GM18508 (cell line): Measurements from ENCODE around the gene GABARAP.
"Not testable (repeated sequence)": the region's sequence is repeated elsewhere in the genome, so short reads cannot be mapped to it uniquely, and the experiment has no call there.

Source experiments
- ATAC-seq: cut with Tn5 transposase; IDR thresholded peaks from one replicate; pipeline ENCODE4 v1.9.1; 2021; ENCODE audit warnings: moderate number of reproducible peaks; ENCODE audit not compliant: insufficient read depth, unreplicated experiment

The GABARAP gene

DNA sequence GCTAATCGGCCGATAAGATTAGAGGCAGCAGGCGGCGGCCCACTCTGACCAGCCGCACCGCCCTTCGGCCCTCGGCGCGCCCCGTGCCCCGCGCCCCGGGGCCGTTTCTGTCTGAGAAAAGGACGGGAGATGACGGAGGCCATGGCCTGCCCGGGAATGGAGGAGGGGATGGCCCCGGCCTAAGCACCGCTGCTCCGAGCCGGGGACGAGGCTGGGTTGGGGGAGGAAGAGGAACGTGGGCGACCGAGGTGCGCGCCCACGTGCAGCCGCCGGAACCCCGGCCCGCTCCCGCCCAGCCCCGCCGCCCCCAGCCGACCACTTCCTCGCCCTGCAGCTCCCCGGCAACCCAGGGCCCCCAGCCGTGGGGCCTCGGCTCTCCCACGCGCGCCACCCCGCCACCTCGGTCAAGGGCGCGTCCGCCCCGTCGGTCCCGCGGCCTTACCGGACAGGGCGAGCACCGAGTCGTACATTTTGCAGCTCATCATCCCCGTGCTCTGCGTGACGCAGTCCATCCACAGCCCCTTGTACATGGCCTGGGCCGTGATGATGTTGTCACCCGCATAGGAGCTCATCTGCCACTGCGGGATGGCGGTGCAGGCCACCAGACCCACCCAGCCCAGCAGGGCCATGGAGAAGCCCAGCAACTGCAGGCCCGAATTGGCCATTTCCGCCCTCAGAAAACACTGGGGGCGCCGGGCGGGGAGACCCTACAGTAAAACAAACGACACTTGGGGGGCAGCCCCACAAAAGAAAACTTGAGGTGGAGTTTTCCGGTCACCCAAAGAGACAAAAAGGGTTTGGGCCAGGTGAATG is 19.3 kb upstream of the GABARAP start:
- ATAC-seq = no peak

DNA sequence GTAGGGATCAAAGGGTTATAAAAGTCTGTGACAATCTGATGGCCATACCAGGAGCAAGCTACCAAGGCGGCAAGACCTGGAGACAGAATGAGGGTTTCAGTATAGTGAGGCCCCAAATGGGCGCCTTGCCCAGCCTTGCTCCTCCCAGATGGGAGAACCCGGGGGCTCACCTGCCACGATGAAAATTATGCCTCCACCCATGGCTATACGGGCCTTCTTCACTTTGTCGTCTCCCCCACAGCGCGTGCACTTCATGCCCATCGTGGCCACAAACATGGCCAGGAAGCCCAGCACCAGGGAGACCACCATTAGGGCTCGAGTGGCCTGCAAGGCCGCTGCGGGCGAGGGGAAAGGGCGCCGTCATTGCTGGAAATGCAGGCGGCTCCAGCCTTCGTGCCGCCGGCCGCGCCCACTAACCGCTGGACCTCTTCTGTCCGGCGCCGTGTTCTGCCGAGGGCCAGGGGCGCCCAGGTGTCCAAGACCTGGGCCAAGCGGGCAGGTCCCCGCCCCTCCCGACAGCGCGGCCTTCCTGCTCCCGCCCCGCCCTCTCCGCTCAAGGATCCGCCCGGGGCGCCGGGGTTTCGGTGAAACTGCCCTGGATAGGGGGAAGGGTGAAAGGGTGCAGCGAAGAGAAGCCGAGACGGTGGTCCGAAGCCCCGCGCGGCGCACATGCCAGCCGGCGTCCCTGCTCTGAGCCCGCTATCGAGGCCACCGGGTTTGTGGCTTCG is 18.6 kb upstream of the GABARAP start:
- no peak for ATAC-seq

DNA sequence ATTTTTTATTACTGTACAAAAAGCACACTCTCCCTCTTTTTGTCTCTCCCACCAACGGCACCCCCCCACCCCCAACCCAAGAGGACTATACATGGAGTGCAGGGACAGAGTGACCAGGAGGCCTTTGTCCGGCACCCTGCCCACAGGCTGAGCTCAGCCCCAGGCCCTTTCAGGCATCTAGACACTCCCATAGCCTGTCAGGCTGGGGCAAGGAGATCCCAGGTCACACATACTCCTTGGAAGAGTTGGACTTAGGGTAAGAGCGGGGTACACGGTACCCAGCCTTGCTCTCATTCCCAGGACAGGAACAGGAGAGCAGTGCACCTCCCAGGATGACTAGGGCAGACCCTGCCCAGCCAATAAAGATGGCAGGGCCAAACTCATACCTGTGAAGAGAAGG is 17.9 kb upstream of the GABARAP start:
- ATAC-seq = no peak

DNA sequence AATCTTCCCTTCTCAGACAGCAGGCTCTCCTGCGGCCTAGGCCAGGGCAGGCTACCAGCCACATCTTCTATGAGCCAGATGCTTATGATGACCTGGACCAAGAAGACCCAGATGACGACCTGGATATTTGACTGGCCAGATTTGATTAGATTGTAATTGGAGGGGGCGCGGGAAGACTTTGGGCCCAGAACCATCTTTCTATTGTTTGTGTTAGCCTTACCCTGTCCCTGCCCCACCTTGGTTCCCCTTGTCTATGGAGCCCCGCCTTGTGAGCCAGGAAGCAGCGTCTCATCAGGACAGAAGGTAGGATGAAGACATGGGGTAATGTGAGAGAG is 17.3 kb upstream of the GABARAP start:
- ATAC-seq = no peak

DNA sequence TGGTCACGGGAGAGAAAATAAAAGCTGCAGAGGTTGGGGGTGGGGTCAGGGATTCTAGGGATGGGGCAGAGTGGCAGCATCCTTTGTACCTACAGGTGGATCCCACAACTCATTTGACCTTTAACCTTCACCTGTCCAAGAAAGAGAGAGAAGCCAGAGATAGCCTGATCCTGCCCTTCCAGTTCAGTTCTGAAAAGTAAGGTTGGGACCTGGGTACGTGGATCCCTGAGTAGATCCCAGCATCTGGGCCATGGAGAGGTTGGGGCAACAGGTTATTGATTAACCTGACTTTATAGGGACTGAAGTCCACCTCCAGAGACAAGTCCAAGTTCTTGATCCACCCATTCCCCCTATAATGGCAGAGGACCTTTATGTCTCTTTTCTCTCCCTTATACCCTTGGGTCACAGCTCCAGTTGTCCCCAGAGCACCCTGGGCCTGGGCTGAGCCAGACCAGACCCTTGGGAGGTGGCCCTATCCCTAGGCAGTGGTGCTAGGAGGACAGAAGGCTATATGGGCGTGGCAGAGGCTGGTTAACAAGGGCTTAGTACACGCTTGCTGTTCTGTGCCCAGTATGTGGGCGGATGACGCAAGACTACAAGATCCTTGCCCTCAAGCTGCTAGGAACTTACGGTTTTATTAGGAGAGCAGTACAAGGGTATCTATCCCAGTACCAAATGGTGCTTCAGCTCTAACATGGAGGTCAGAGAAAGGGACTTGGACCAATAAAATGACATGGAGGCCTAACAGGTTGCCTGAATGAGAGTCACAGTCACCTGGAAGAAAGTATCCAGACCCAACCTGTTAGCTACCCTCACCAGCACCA is 16.7 kb upstream of the GABARAP start:
- ATAC-seq = no peak

DNA sequence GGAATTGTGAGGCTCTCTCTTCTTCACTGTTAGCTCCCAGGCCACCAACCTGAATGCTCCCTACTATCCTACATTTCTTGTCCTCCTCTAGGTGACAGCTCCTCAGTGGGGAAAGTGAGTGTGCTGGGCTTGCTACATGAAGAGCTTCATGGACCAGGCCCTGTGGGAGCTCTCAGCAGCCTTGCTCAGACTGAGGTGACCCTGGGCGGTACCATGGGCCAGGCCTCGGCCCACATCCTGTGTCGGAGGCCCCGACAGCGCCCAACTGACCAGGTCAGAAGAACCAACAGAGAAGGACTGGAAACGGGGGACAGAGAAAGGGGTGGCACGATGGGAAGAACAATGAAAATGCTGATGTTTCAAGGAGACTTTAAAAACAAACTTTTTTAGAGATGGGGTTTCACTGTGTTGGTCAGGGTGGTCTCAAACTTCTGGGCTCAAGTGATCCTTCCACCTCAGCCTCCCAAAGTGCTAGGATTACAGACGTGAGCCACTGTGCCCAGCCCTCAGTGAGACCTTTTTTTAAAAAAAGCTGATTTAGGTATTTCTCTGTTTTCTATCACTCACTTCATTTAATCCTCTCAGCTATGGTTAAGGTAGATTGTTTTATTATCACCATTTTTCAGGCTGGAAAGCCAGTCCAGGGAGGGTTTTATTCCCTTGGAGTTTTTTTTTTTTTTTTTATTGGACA is 14.7 kb upstream of the GABARAP start:
- ATAC-seq = no peak

DNA sequence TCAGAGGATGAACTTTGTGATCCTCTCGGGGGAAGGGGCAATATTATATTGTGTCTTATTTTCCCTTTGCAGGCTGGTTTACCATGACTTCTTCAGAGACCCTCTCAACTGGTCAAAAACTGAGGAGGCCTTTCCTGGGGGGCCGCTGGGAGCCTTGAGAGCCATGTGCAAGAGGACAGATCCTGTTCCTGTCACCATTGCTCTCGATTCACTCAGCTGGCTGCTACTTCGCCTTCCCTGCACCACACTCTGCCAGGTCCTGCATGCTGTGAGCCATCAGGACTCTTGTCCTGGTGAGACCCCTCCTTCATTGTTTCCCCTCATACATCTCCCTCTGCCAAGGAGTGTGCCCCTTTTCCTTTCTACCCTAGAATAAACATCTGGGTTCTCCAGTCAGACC is 12.3 kb upstream of the GABARAP start:
- ATAC-seq = no peak

DNA sequence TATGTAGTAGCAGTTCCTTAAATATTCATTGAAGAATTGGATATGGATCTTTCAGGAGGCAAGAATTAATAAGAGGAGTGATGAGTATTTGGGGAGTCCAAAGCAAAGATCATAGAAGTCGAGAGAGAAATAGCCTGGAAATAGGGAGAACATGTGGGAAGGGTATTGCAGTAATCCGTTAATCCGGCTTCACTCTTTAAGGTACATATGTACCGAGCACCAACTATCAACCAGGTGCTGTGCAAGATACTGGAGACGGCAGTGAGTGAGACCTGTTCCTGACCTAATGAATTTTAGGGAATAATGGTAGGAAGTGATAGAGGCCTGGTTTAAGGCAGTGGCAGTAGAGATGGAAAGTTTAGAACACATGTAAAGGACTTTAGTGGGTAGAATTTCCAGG is 10.8 kb upstream of the GABARAP start:
- ATAC-seq = no peak

DNA sequence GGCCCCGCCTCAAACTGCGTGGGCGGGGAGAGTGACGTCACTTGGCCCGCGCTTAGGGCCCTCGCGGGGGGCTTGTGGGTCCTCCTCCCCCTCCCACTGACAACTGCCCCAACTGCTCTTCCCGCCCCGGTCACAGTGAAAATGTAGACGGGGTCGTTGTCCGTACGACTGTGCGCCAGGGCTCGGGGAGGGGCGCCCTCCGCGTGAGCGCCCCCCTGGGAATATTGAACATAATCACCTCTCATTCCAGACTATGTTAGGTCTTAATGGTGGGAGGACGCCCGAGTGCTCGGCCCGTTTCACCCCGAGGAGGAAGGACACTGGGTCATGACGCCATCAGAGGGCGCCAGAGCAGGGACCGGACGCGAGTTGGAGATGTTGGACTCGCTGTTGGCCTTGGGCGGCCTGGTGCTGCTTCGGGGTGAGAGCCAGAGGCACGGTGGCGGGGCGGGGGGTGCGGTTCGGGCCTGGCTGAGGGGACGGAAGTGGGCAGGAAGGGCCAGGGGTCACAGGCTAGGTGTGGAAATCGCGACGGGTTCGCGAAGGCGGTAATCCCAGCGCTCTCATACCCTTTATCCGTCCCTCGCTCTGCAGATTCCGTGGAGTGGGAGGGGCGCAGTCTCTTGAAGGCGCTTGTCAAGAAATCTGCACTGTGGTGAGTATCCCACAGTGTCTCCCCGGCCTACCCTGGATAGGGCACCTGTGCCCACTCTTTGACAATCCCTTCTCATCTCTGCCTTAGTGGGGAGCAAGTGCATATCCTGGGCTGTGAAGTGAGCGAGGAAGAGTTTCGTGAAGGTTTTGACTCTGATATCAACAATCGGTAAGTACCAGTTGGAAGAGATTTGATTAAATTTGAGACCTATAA is 10.2 kb upstream of the GABARAP start, which contains the start of gene ELP5:
Gene ELP5, plus strand, starts transcription at position 40 of the 868 bp plus-strand sequence. Its CDS starts 336 bp downstream, at position 376.
- peak; percentile 30 for ATAC-seq

DNA sequence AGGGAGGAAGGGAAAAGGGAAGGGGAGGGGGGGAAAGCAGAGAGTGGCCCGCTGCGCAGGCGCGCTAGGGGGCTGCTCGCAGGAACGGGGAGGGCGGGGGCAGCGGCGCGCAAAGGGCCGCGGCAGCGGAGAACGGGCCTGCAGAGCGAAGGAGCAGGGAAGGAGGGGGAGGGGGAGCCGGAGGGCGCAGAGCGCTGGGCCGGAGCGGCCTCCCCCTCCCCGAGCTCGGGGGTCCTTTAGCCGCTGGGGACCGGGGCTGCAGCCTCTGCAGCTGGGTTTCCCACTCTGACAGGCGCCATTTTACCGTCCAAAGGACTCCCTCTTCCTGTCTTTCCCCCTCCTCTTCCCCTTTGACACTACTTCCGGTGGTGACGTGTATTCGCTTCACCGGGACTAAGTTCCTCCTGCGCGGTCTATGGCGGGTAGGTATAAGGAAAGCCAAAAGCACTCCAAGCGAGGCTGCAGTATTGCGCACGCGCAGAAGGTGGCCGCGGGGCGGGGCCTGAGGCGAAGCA is 9.5 kb upstream of the GABARAP start, which contains the start of gene CTDNEP1:
Gene CTDNEP1, minus strand, starts transcription at position 74 of the 515 bp plus-strand sequence. CDS start 438 bp downstream, outside the sequence.
- peak; percentile 63 for ATAC-seq

DNA sequence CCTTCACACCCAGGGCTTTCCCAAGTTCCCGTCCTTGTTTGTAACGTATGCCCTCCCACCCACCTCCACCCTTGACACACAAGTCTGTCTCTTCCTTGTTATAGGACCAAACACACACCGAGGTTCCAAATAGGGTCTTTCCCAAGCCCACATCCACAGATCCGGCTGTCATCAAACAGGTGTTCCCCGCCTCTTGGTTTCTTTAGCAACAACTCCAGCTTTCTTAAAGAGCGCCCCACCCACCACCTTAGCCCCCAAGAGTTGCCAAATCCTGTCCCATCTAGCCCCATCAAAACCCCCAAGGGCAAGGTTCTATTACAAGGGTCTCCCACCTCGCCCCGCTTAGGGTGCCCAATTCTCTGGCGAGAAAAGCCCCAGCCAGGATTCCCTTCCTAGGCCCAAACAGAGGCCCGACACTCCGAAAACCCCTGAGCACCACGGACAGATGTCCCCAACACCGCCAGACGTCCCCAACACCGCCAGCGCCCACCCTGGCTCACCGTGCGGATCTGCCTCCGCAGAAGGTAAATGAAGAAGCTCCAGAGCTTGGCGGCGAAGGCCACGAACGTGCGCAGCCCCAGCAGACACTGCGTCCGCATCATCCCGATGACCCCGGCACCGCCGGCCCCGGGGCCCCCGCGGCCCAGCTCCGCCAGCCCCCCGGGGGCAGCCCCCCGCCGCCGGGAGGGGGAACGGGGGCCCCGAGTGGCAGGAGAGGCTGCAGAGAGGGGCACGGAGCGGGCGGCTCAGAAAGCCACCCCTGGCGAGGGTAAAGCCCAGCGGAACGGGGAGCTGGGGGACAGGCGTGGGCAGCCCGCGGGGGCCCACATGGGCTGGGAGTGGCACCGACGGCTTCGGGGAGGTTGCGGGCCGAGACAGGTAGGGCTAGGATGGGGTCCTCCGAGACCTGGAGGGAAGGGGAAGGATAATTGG is 8.7 kb upstream of the GABARAP start:
- ATAC-seq = no peak

DNA sequence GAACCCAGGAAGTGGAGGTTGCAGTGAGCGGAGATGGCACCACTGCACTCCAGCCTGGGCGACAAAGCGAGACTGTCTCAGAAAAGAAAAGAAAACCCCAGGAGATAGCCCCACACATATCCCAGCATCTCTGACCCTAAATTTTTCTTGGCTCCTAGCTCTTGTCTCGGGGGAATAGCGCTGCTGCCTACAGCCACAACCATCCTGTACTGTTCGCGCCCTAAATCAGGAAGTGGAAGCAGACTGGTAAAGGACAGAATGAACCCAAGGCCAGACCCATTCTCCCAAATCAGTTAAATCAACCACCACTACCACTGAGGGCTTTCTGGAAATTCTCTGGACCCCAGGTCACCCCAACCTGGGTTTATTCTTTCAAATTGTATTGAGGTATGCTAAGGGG is 7.6 kb upstream of the GABARAP start:
- ATAC-seq = no peak

DNA sequence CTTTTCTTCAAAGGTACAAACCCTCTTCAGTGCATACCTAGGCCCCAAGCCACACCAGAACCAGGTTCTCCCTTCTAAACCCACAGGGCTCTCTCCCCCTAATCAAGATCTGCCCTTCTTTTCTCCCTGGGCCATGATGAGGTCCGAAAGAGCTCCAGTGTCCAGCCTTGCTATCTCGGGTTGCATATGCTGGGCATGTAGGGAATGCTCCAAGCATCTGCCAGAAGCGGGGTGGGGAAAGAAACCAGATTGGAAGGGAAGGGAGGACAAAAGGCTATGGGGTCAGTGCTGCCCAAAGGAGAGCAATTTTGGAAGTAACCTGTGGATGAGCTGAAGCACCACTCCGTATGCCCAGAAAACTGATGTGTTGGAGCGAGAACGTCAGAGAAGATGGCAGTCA is 7.0 kb upstream of the GABARAP start:
- no peak for ATAC-seq

DNA sequence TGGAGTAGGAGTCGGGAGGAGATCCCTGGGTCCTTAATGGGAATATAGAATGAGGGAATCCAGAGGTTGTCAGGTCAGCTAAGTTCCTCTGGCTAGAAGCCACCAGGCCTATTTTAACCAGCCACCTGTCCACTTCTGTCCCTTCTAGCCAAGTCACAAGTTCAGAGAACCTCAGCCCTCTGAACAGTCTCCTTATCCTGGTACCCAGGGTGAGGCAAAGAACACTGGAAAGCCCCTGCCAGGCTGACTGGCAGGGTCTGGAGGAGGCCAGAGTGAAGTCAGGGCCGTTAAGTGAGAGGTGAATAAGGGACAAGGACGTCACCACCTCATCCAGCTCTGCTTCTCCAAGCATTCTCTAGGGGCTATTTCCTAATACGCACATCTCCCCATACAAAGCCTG is 6.5 kb upstream of the GABARAP start:
- ATAC-seq = no peak

DNA sequence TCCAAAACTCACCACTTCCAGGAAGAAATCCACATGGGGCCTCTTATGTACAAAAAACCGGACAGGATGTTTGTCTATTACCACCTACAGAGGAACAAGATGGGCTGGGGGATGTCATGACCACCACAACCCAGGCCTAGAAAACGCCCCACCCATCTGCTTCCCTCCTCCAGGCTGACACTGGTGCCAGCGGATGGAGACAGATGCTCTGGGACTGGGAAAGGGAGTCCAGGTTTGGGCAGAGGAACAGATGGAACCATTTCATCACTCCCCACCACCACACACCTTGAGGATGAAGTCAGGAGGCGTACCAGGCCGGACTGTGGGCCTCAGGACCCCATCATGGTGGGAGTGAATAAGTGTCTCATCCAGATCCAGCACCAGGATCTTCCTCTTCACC is 4.5 kb upstream of the GABARAP start:
- no peak for ATAC-seq

DNA sequence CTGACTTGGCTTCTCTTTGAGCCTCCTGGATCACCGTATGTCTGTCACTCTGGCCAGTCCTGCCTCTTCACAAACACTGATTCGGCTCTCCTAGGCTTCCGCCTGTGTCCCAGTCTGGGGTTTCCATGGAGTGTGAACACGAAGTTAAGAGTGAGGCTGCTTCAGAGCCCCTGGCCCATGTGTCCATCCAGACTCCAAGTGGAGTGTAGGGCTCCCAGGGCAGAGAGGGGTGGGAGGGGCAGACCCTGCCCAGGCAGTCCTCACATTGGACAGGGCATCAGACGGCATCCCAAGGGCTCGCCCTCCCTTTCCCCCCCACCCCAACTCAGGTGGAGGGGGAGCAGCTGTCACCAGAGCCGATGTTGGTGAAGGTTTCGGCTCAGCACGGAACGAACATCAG is 1.6 kb upstream of the GABARAP start:
- ATAC-seq = not testable (repeated sequence)

DNA sequence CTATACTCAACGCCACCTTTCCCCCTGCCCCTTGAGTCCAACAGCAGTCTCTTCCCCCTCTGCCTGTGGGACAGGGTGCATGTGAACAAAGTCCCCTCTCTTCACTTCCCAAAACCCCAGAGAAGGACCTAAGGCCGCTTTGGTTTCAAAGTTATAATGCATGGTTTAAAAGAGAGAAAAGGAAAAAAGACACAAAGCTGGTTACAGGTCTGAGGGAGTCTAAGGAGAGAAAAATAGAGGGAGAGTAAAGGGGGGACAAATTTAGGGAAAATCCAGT is 1.1 kb upstream of the GABARAP start:
- no peak for ATAC-seq

DNA sequence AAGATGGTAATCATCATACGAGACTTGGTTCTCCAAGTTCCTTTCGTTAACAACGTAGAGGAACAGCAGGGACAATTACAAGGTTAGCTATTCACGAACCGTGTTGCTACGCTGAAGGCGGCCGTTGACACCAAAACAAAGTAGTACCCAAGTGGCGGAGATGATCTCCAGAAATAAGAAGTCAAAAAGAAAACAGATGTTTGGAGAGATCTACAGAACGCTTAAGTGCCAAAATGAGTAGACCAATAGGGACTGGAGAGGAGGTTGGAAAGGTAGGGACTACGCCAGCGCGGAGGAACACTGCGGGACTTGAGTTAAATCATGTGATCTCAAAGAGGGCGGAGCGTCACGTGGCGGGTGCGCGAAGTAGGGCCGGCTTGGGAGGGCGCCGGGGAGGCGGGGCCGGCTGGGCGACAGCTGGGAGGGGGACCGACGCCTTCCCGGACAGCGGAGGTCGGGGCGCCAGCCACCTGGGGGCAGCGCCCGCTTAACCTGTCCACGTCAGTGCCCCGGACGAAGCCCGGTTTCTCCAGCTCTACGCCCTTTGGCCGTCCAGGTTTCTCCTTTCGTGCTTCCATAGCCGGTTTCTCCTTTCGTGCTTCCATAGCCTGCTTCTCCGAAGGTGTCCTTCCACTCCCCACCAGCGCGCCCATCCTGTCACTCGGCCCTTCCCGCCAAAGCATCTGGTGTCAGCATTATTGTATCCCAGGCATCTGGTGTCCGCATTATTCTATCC is 636 bp upstream of the GABARAP start:
- ATAC-seq = peak; percentile 41
